ENCODE measurements around the gene RABGEF1.

GRCh38 chr7:66790196-66790595 is 49.7 kb downstream of the RABGEF1 start:
- no peak for TF ChIP-seq GABPA (IDR thresholded peaks at IDR 0.05 in 1 of 2, conservative IDR thresholded peaks at IDR 0.05 in 1 of 2)
- no peak for TF ChIP-seq RAD21 (IDR thresholded peaks at IDR 0.05)
